Esophagus squamous epithelium (tissue), 5 donors: ENCODE results near the gene NPNT. TPM values are rescaled to one million over a fixed set of nuclear protein-coding genes. Genes with fewer than 3 reads are reported as not detected.

Experiments used
- DNase-seq: peaks from one replicate; lab custom pipeline; 2025; lab: John Stamatoyannopoulos, UW
- H3K27ac ChIP-seq, 4 donors: fragments of 200-600 bp; sonication (generic); one replicate each; pipeline ENCODE4 v1.5.1; 2016 to 2019; ENCODE audit warnings: mild to moderate bottlenecking in 1 of 4
- H3K27me3 ChIP-seq, 4 donors: fragments of 200-600 bp; sonication (generic); 1 replicate in 3 of 4; 2 replicates in 1 of 4; pipeline versions ENCODE4 v1.5.1 to v1.6.0; 2017 to 2021; ENCODE audit warnings: antibody characterized with exemption in 1 of 4
- H3K36me3 ChIP-seq, 3 donors: fragments of 200-600 bp; sonication (generic); one replicate each; pipeline ENCODE4 v1.5.1; 2016 to 2019
- H3K4me1 ChIP-seq, 3 donors: fragments of 200-600 bp; sonication (generic); one replicate each; pipeline ENCODE4 v1.5.1; 2017 to 2019
- H3K4me3 ChIP-seq, 4 donors: fragments of 200-600 bp; sonication (generic); 1 replicate in 3 of 4; 2 replicates in 1 of 4; pipeline ENCODE4 v1.5.1; 2016 to 2019; ENCODE audit warnings: mild to moderate bottlenecking in 2 of 4, moderate library complexity in 1 of 4
- H3K9me3 ChIP-seq, 3 donors: fragments of 200-600 bp; sonication (generic); one replicate each; pipeline ENCODE4 v1.5.1; 2016 to 2019
- POLR2A ChIP-seq, 4 donors: fragments of 450-650 bp; IDR thresholded peaks; one replicate each; pipeline ENCODE4 v1.6.1; 2017; ENCODE audit warnings: antibody characterized with exemption in 4 of 4, mild to moderate bottlenecking in 4 of 4, moderate library complexity in 3 of 4
- WGBS, 2 donors: methylation state at CpG; one replicate each; pipeline ENCODE4 v1.1.5; 2018; 5-methylcytosine and 5-hydroxymethylcytosine counted together
- intact Hi-C: fragments of 100-400 bp; cut with DNase I; formaldehyde crosslinking; loops from one replicate; pipeline ENCODE4 v1.15.0; 2022
- total RNA-seq, 4 donors: library from RNA; depleted of rRNA; stranded (reverse); fragments of >200 nt; gene quantifications; one replicate each; pipeline ENCODE4 v1.1.0, GENCODE V29; 2016
- TF ChIP-seq, protein P1 (sequence below), 6 experiments: fragments of 450-650 bp in 4 of 6; fragments of 200-600 bp in 2 of 6; sonication (generic) in 2 of 6; IDR thresholded peaks; one replicate each; pipeline ENCODE4 v1.5.1; 2016 to 2019; ENCODE audit warnings: antibody characterized with exemption in 6 of 6, mild to moderate bottlenecking in 4 of 6, moderate library complexity in 4 of 6
- donor health status: DM: yes; HTN: yes; CAD: no.

The NPNT gene
- total RNA-seq, 4 donors from 2014 or later: 7.5 to 17.2 (median 15.7) TPM

DNA sequence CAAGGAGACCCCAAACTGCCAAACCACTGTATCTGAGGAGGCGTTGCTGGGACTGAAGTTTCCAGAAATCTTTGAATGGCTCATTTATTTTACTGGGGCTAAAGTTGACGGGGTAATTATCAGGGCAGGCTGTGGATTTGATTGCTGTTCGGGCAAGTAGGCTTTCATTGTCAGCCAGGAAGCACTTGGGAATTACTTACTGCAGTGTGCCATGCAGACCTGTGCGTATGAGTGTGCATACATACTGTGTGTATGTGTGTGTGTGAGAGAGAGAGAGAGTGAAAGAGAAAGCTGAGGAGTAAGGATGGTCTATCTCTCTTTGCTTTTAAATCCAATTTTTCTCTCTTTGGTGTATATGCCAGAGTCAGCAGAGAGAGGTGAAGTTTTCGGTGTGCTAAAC, 122.7 kb downstream of the NPNT start:
- Histone ChIP-seq H3K27ac (no peak overlapping the region), H3K27me3 (no peaks in the 10 kb centered on the region), H3K36me3 (no peaks in the 10 kb centered on the region), H3K4me1 (peaks cover 0 to 3% (median 0%) of the 10 kb centered on the region in 3 donors), H3K9me3 (no peaks in the 10 kb centered on the region), H3K4me3 (no peak overlapping the region)
- 60 to 68% methylated on average over 5 of the region's 5 CpGs for WGBS, 2 donors
- TF ChIP-seq, protein P1, sequence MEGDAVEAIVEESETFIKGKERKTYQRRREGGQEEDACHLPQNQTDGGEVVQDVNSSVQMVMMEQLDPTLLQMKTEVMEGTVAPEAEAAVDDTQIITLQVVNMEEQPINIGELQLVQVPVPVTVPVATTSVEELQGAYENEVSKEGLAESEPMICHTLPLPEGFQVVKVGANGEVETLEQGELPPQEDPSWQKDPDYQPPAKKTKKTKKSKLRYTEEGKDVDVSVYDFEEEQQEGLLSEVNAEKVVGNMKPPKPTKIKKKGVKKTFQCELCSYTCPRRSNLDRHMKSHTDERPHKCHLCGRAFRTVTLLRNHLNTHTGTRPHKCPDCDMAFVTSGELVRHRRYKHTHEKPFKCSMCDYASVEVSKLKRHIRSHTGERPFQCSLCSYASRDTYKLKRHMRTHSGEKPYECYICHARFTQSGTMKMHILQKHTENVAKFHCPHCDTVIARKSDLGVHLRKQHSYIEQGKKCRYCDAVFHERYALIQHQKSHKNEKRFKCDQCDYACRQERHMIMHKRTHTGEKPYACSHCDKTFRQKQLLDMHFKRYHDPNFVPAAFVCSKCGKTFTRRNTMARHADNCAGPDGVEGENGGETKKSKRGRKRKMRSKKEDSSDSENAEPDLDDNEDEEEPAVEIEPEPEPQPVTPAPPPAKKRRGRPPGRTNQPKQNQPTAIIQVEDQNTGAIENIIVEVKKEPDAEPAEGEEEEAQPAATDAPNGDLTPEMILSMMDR (IDR thresholded peaks at IDR 0.05): no peak
- no peak for TF ChIP-seq POLR2A (IDR thresholded peaks at IDR 0.05)
- intact Hi-C loops: no loop called here
- no peak for DNase-seq

DNA sequence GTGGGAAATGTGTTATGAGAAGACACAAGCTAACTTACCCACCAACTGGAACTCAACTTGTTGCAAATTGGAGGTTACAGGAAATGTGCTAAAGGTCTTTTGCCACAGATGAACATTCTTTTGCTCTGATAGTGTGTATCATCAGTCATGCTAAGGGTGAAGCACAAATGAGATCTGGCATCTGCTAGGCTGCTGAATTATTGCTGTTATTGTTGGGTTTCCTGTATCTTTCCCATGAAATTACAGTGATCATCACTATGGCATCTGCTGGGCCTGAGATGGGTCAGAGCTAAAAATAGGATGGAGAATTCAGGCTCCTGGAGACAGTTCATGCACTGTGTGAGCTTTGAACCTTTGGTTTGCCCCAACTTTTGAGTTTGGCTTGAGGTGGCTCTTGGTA, 124.5 kb downstream of the NPNT start:
- TF ChIP-seq, protein P1 (IDR thresholded peaks at IDR 0.05): no peak
- TF ChIP-seq POLR2A (IDR thresholded peaks at IDR 0.05): no peak
- intact Hi-C loops: no loop called here
- no peaks in the 10 kb centered on the region for H3K9me3 ChIP-seq

More for the DNA sequence above, 124.5 kb downstream of the NPNT start:
- Histone ChIP-seq H3K27ac (no peak overlapping the region), H3K27me3 (no peaks in the 10 kb centered on the region), H3K4me3 (no peak overlapping the region), H3K4me1 (peaks cover 0 to 3% (median 0%) of the 10 kb centered on the region in 3 donors), H3K36me3 (no peaks in the 10 kb centered on the region)
- DNase-seq: no peak

Other genes starting within 250 kb of the NPNT start
- gene INTS12, start 186.8 kb upstream of the NPNT start, total RNA-seq: 10 to 100 TPM; 11.6 to 24.0 (median 15.9) TPM
- 10 to 100 TPM in 2 of 4 donors, 1 to 10 TPM in 2; 9.6 to 19.5 (median 10.6) TPM for gene GSTCD, start 186.7 kb upstream of the NPNT start, total RNA-seq